Measurements from ENCODE around the gene SMIM24. TPM values are rescaled to one million over a fixed set of nuclear protein-coding genes. Genes with fewer than 3 reads are reported as not detected.
A peak's percentile ranks its signal among the peaks of the same experiment; 100 is the strongest.
"Not testable (repeated sequence)": the region's sequence is repeated elsewhere in the genome, so short reads cannot be mapped to it uniquely, and the experiment has no call there.

Gene SMIM24
- total RNA-seq, 2 donors from 2014 or later: 42.0 to 45.8 TPM

DNA sequence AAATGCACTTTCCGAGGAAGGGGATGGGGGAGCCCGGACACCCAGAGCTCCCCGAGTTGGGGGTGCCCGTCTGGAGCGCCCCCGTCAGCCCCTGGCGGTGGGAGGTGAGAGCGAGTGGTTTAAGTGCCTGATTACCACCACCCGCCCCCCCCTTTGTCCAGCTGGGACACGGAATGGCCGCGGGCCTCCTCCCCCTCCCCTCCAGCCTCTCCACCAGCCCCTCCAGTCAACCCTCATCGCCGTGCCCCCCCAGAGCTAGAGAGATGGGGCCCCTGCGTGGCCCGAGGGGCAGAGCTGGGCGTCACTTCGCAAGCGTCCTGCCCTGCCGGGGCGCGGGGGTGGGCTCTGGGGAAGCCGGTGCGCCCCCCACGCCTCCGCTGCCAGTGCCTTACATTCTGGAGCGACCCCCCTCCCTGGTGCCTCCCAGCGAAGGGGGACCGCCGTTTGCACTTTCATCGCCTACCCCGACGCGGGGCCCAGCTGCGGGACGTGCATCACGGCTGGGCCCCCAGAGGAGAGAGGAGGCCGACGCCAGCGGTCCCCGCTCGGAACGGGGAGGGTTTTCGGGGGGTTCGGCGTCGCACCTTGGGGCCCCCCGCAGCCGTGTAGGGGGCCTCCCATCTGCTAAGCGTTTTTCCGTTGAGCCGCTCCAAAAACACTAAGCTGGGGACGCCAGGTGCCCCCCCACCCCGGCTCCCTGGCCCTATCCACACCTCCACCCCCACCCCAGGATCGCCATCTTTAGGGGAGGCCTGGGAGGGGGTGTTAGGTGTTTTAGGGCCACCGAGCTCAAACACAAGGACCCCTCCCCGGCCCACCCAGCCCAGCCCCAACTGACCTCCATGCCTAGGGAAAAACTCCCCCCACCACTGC, 16.4 kb downstream of the SMIM24 start:
- no peak for ATAC-seq
- intact Hi-C loops (cut with DNase I, micrococcal nuclease): no loop called here
- no peak for DNase-seq

DNA sequence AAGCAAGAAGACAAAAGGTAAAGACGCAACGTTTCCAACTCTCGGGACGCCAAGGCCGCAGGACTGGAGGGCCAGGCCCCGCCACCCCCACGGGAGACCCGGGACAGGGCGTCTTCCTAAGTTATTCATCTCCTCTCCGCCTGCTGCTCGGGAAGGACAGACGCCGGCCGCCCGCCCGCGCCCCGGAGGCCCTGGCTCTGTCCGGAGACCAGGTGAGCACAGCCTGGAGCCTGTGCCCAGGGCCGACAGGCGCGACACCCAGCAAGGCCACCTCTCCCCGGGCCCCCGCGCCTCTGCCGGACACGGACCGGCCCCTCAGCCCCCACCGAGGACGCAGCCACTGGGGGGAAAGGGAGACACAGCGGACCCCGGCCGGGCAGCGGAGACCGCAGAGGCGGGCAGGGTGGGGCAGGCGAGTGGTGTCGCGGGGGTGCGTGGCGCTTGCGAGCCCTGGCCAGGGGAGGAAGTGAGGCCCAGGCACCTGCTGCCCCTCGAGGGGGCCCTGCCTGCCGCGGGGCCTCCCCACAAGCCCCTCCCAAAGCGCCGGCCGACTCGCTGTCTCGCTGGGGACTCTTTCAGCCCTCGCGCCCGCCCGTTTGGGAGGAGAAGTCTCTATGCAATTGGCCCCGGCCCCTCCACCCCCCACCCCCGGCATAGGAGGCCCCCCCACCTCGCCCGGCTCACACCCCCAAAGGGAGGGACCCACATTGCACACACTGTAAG, 17.2 kb downstream of the SMIM24 start:
- intact Hi-C loops (cut with DNase I, micrococcal nuclease): no loop called here
- DNase-seq (no peak), ATAC-seq (no peak)

DNA sequence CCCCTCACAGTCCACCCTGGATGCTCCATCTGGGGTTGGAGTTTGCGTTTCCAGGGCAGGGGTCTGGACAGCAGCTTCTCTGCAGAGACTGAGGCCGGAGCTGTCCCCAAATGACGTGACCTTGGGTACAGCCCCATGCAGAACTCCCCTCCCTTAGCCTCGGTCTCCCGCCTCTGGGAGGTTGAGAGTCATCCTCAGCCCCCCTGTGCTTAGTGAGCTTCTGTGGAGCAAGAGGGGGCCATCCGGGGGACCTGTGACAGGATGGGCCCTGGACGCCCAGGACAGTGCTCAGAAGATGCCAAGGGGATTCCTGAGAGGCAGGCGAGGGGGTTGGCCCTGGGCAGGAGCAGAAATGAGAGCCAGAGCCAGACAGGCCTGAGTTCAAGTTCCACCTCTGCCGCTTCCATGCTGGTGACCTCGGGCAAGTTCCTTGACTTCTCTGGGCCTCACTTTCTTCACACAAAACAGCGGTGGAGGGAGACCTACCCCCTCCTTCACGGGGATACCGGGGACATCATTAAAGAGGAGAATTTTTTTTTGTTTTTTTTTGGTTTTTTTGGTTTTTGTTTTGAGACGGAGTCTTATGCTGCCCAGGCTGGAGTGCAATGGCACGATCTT, 20.3 kb downstream of the SMIM24 start:
- intact Hi-C loops (cut with DNase I, micrococcal nuclease): no loop called here
- ATAC-seq: no peak
- no peak for DNase-seq

DNA sequence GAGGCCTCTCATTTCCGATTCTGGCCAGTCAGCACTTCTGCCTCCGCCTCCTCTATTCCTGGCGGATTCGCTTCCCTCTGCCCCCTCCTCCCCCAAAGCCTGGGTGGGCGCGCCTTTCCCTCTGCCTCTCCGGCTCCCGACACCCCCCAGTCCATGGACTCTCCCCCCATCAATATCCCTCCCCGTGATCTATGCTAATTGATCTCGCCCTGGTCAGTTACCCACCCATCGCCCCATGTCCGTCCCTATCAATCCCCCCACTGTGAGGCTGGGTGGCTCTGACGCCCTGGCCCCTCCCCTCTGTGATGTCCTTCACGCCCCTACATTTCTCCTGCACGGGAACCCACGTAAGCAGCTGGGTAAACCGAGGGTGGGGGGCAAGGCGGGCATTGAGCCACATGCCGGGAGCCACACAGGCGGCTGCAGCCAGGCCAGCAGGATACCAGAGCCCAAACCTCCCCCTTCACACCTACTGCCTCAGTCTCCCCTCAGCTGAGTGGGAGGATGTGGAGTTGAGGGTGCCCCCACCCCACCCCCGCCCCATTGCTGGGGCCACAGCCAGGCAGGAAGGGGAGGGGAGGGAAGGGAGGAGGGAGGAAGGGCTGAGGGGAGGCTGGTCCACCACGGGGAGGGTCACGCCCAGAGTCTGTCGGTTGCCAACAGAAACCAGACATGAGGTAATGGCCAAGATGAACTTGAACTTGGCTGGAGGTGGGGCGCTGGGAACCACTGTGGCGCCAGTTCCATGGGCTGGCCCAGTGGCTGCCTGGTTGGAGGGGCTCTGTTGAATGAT, 21.0 kb downstream of the SMIM24 start:
- peak; percentile 63 to 72 for DNase-seq
- ATAC-seq: peak; percentile 51
- intact Hi-C loops (cut with DNase I, micrococcal nuclease): no loop called here

DNA sequence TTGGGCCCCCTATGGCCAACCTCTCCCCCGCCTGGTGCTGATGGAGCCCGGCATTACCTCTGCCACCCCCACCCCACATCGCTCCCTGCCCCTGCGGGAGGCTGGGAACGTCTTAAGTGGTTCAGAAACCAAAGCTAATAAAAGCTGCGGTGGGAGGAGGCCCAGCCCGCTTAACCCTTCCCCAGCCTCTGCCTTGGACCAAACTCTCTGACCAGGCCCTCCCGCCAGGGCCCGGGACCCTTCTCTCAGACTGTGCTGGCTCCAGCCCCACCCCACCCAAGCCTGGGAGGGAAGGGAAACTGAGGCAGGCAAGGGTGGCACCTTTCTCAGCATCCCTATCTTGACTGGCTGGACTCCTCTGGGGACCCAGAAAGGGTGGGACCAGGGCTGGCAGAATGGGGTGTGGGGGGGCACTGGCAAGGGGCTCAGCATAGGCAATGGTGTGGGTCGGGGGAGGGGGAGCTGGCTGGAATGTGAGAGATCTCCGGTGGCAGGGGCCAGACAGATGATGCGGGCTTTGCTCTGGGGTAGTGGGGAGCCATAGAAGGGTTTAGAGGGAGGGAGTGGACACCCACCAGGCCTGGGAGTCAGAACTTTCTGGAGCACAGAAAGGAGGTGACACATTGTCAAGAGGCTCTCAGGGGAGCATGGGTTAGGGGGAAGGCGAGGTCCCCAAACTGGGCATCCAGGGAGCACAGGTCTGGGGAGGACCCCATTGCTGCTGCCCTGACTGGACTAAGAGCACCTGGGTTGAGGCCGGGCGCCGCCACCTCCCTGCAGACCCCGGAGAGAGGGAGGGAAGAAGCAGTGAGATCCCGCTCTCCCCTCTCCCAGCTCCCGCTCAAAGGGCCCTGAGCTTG, 21.9 kb downstream of the SMIM24 start:
- intact Hi-C loops (cut with DNase I, micrococcal nuclease): no loop called here
- no peak for DNase-seq
- no peak for ATAC-seq

DNA sequence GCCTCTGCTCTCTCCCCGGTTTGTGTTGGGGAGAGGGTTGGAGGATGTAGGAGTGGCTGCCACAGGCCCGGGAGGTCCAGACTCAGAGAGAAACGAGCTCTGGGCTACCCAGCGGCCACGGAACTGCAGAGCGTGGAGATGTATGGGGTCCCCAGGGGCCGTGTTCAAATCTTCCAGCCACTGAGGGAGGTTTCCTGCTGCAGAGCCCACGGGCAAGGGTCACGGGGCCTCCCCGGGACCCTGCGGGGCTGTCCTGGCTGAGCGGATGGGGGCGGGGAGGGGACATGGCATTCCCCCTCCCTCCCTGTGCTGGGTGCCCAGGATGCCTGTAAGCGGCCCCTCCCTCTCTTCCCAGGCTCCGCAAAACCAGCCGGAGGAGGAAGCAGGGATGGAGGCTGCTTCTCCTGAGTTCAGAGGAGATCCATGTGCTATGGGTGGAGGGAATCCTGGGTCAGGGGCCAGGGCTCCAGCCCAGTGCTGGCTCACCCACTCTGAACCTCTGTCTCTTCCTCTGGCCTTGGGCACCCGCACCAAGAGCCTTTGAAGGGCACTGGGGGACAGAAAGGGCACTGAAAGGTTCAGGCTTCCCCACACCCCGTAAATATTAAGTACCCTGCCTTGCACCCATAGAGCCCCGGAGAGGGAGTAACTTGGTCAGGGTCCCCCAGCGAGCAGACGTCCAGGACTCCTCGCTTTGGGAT, 22.6 kb downstream of the SMIM24 start:
- ATAC-seq (no peak), DNase-seq (no peak)
- intact Hi-C loops (cut with DNase I, micrococcal nuclease): no loop called here

DNA sequence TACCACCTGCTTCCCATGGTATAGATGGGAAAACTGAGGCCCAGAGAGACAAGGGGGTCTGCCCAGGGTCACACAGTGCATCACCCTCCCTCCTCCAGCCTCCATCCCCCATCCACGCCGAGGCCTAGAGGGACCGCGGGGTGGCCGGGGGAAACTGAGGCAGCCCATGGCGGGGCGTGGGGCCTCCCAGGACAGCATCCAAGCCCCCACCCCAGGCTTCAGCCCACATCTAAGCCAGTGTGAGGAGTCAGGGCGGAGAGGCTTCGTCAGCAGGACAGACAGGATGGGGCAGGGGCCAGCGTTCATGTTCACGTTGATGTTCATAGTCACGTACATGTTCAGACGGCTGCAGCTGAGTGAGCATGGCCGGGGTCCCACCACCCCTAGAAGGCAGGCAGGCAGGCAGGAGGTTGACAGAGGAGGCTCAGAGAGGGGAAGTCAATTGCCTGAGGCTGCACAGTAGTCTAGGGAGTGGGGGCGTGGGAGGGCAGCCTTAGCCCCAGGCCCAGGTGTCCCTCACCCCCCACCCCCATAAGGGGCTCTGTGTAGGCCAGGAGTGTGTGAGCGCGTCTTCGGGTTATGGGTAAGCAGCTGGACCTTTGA, 23.3 kb downstream of the SMIM24 start:
- DNase-seq (no peak), ATAC-seq (no peak)
- intact Hi-C loops (cut with DNase I, micrococcal nuclease): no loop called here

DNA sequence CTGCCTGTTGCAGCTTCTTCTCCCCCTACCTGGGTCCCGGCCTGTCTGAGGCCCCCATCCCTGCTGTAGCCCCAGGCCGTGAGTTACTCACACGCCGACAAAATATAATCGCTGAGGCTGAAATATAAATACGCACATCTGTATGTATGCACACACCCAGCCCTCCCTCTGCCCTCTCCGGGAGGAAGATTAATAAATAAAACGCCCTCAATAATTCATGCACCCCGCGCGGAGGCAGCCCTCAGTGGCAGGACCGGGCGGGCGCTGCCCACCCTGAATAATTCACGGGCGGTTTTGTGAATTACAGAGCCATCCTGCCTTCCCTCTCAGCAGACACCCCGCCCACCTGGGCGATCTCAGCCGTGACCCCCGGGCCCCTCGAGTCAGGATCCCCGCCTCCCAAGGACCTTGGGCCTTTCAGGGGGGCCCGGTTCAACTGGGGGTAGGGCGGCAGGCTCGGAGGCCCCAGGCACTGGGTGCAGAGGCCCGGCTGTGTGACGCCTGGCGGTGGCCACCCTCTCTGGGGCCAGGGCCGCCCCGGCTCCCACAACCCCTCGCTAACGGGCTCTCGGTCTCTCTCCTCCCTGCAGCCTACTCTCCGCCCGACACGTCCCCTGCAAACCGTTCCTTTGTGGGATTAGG, 24.2 kb downstream of the SMIM24 start:
- no peak for DNase-seq
- intact Hi-C loops (cut with DNase I, micrococcal nuclease): no loop called here

DNA sequence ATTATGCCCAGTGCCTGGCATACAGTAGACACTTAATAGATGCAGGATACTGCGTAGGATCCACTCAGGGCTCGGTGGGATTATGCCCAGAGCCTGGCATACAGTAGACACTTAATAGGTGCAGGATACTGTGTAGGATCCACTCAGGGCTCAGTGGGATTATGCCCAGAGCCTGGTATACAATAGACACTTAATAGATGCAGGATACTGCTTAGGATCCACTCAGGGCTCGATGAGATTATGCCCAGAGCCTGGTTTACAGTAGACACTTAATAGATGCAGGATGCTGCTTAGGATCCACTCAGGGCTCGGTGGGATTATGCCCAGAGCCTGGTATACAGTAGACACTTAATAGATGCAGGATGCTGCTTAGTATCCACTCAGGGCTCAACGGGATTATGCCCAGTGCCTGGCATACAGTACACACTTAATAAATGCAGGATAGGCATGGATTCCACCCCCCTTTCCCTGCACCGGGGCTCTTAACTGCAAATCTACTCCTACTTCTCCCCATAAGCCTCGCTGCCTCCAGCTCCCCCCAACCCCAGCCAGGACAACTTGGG, 24.9 kb downstream of the SMIM24 start:
- ATAC-seq: no peak
- intact Hi-C loops (cut with DNase I, micrococcal nuclease): no loop called here

More for the DNA sequence above, 24.2 kb downstream of the SMIM24 start:
- ATAC-seq: no peak

DNA sequence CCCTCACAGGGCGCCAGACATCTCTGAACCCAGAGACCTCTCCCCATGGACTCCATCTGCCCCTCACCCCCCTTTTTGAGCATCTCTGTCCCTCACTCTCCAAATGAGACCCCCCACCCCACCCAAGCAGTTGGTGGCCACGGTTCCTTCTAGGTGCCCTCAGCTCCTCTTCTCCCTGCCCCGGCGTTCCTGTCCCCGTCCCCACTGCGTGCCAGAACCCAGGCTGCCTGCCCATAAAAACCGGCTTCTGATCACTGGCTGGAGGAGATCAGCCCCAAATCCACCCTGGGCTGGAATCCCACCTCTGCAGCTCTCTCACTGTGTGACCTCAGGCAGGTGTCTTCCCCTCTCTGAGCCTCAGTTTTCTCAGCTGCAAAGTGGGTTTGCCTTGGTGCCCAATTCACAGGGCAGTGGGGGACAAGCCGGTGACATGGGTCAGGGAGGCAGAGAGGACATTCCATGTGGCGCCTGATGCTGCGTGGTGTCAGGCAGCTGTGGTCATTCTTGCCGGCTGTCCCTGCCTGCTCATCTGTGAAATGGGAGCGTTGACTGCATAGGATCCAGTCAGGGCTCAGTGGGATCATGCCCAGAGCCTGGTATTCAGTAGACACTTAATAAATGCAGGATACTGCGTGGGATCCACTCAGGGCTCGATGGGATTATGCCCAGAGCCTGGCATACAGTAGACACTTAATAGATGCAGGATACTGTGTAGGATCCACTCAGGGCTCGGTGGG, 25.5 kb downstream of the SMIM24 start:
- intact Hi-C loops (cut with DNase I, micrococcal nuclease): no loop called here
- DNase-seq (no peak), ATAC-seq (no peak)

More for the DNA sequence above, 24.9 kb downstream of the SMIM24 start:
- no peak for DNase-seq

DNA sequence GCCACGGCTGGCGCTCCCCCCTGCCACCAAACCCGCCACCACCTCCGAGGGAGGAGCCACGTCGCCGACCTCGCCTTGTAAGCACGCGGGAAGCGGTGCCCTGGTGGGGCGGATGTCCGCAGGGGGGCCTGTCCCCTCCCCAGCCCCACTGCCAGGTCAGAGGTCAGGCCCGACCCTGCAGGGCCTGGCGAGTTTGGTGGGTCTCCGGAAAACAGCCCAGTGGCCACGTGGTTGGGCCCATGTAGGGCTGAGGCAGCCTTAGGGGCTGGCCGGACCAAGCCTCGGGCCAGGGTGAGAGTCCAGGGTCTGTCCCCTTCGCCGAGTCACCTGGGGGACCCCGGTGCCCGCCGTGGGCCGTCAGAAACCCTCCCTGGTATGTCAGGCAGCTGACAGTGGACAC, 26.5 kb downstream of the SMIM24 start:
- intact Hi-C loops (cut with DNase I, micrococcal nuclease): no loop called here
- ATAC-seq (no peak), DNase-seq (no peak)

DNA sequence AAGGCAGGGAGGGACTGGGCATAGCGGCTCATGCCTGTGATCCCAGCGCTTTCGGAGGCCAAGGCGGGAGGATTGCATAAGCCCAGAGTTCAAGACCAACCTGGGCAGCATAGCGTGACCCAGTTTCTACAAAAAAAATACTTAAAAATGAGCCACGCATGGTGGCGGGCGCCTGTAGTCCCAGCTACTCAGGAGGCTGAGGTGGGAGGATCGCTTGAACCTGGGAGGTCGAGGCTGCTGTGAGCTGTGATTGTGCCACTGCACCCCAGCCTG, 27.4 kb downstream of the SMIM24 start:
- intact Hi-C loops (cut with DNase I, micrococcal nuclease): not testable (repeated sequence)

DNA sequence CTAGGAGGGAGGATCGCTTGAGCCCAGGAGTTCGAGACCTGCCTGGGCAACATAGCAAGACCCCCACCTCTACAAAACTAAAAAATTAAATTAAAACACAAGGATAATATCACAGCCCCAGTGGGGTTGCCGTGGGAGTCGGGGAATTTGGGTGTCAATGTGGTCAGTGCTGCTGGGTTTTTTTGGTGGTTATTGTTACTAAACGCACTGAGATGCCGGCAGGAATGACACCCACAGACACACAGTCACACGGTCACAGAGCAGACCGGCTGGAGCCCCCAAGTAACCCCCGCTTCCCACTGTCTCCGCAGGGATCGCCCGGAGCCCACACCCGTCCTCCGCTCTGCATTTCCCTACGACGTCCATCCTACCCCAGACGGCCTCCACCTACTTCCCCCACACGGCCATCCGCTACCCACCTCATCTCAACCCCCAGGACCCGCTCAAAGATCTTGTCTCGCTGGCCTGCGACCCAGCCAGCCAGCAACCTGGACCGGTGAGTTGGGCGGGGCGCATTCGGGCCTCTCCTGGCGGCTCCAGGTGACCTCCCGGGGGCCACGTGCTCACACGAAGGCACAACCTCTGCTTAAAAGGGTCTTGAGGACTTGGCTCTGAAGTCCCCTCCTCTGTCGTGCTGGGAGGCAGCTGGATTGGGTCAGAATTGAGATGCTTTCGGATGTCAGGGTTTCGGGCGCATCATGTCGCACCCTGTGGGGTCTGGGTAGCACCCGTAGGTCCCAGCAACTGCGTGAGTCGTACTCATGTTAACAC, 28.0 kb downstream of the SMIM24 start:
- intact Hi-C loops (cut with DNase I, micrococcal nuclease): no loop called here
- DNase-seq (no peak), ATAC-seq (no peak)

More for the DNA sequence above, 27.4 kb downstream of the SMIM24 start:
- DNase-seq, ATAC-seq: not testable (repeated sequence)

DNA sequence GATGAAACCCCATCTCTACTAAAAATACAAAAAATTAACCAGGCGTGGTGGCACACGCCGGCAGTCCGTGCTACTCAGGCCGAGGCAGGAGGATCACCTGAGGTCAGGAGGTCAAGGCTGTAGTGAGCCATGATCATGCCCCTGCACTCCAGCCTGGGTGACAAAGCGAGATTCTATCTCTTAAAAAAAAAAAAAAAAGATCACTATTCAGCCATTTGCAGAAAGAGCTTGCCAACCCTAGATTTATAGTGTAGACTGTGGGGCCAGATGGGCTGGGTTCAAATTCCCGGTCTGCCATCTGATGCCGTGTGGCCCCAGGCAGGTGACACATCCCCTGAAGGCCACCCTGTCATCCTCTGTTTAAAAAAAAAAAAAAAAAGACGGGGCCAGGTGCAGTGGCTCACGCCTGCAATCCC, 28.9 kb downstream of the SMIM24 start:
- ATAC-seq: no peak
- intact Hi-C loops (cut with DNase I, micrococcal nuclease): no loop called here
- DNase-seq: no peak

DNA sequence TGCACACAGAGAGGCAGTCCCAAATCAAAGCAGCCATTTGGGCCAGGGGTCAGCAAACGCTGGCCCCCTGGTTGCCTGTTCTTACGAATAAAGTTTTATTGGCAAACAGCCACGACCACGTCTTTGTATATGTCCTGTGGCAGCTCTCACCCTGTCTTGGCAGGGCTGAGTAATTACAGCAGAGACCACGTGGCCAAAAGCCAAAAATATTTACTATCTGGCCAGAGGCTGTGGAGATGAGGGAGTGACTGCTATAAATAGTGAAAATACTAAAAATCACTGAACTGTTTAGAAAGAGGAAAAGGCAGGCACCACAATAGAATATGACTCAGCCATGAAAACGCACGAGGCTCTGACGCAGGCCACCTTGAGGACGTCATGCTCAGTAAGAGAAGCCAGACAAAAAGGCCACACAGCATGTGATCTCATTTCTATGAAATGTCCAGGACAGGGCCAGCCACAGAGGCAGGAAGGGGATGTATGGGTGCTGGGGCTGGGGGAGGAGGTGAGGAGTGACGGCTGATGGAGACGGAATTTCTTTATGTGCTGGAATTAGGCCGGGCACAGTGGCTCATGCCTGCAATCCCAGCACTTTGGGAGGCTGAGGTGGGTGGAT, 29.4 kb downstream of the SMIM24 start:
- ATAC-seq (peak; percentile 44), DNase-seq (peak in 1 of 2 donors; percentile 75)
- intact Hi-C loops (cut with DNase I, micrococcal nuclease): no loop called here

Data from left colon (tissue), 2 donors.